ENCODE measurements around the gene ZNF92. TPM values are rescaled to one million over a fixed set of nuclear protein-coding genes. Genes with fewer than 3 reads are reported as not detected.
"Not testable (repeated sequence)": the region's sequence is repeated elsewhere in the genome, so short reads cannot be mapped to it uniquely, and the experiment has no call there.

ZNF92 gene
- total RNA-seq = 17.0 to 19.0 TPM (median 17.3 TPM) in 3 replicates

DNA sequence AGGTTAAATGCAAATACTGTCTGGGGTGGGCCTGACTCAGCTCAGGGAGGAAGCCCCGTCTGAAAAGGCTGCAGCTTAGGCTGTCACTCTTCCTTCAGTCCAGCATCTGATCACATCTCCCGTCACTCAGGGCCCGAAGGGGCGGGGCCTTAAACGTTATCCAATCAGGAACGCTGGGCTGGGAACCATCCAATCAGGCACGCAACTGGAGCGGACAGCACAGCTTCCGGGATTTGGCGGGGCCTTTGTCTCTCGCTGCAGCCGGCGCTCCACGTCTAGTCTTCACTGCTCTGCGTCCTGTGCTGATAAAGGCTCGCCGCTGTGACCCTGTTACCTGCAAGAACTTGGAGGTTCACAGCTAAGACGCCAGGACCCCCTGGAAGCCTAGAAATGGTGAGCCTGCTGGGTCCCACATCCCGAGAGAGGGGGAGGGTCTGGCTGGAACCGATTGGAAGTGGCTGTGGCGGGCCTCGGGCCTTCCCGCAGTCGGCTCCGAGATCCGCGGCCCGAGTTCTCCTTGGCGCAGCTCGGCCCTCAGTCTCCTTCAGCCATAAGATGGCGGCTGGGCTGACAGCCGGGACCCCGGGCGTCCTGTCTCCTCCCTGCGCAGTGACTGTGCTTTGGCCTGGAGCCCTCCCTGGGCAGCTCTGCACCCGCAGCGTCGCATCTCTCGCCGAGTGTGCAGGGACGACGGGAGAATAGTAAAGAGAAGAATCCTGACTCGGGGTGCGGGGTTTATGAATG is at the start of gene ZNF92:
Gene ZNF92 (plus strand): TSS at position 248 of the 744 bp plus-strand sequence. CDS start 143 bp downstream, at position 391.
- Mint-ChIP-seq H3K4me3 (peak within 1 kb of the TSS; percentile 97), H3K27ac (peak within 1 kb of the TSS; percentile 99), H3K27me3 (ENCODE audit: low read depth) (no peaks in the 10 kb centered on the region), H3K36me3 (peaks cover 6% of the 10 kb centered on the region), H3K4me1 (peaks cover 16% of the 10 kb centered on the region), H3K9me3 (no peaks in the 10 kb centered on the region)
- TF ChIP-seq, protein P1, sequence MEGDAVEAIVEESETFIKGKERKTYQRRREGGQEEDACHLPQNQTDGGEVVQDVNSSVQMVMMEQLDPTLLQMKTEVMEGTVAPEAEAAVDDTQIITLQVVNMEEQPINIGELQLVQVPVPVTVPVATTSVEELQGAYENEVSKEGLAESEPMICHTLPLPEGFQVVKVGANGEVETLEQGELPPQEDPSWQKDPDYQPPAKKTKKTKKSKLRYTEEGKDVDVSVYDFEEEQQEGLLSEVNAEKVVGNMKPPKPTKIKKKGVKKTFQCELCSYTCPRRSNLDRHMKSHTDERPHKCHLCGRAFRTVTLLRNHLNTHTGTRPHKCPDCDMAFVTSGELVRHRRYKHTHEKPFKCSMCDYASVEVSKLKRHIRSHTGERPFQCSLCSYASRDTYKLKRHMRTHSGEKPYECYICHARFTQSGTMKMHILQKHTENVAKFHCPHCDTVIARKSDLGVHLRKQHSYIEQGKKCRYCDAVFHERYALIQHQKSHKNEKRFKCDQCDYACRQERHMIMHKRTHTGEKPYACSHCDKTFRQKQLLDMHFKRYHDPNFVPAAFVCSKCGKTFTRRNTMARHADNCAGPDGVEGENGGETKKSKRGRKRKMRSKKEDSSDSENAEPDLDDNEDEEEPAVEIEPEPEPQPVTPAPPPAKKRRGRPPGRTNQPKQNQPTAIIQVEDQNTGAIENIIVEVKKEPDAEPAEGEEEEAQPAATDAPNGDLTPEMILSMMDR (IDR thresholded peaks at IDR 0.05; ENCODE audit: unreplicated experiment) = no peak
- peak; percentile 88 to 96 for DNase-seq (ENCODE audit: low spot score in 2 of 2, unreplicated experiment in 2 of 2)

GRCh38 chr7:65325793-65326432 is 47.7 kb upstream of the ZNF92 start:
- Mint-ChIP-seq H3K4me1 (peaks cover 5% of the 10 kb centered on the region), H3K27me3 (ENCODE audit: low read depth) (no peaks in the 10 kb centered on the region), H3K27ac (no peak overlapping the region), H3K4me3 (no peak overlapping the region), H3K9me3 (peaks cover 5% of the 10 kb centered on the region), H3K36me3 (peaks cover 2% of the 10 kb centered on the region)
- DNase-seq (ENCODE audit: low spot score in 2 of 2, unreplicated experiment in 2 of 2) = no peak
- TF ChIP-seq, protein P1 (IDR thresholded peaks at IDR 0.05; ENCODE audit: unreplicated experiment) = no peak

GRCh38 chr7:65338346-65338745 is 35.3 kb upstream of the ZNF92 start:
- TF ChIP-seq, protein P1 (IDR thresholded peaks at IDR 0.05; ENCODE audit: unreplicated experiment) = no peak
- DNase-seq (ENCODE audit: low spot score in 2 of 2, unreplicated experiment in 2 of 2) = no peak
- Mint-ChIP-seq H3K4me3 (no peak overlapping the region), H3K36me3 (no peaks in the 10 kb centered on the region), H3K27ac (no peak overlapping the region), H3K9me3 (peaks cover 4% of the 10 kb centered on the region), H3K4me1 (no peaks in the 10 kb centered on the region), H3K27me3 (ENCODE audit: low read depth) (no peaks in the 10 kb centered on the region)

DNA sequence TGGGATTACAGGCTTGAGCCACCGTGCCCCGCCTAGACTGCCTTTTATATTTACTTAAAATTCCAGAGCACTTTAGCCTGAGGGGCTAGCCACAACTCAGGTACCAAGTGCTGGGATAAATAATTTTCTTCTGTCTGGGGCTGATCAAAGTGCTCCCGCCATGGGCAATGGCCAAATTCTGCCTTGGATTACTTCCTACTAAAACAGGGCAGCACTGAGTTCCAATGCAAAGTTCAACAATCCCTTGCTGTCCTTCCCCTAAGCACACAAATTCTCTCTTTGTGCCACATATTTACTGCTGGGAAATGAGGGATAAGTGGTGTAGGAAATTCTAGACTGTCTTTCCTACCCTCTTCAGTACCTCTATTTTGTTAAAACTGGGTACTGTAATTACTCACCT is 34.4 kb upstream of the ZNF92 start:
- Mint-ChIP-seq H3K4me3 (no peak overlapping the region), H3K27ac (no peak overlapping the region), H3K36me3 (no peaks in the 10 kb centered on the region), H3K9me3 (peaks cover 4% of the 10 kb centered on the region), H3K4me1 (no peaks in the 10 kb centered on the region), H3K27me3 (ENCODE audit: low read depth) (no peaks in the 10 kb centered on the region)
- DNase-seq (ENCODE audit: low spot score in 2 of 2, unreplicated experiment in 2 of 2) = no peak
- TF ChIP-seq, protein P1 (IDR thresholded peaks at IDR 0.05; ENCODE audit: unreplicated experiment) = no peak

- no peaks in the 10 kb centered on the region for H3K27me3 Mint-ChIP-seq (ENCODE audit: low read depth)
- no peaks in the 10 kb centered on the region for H3K36me3 Mint-ChIP-seq
- DNase-seq (ENCODE audit: low spot score in 2 of 2, unreplicated experiment in 2 of 2) = no peak
- peaks cover 17% of the 10 kb centered on the region for H3K9me3 Mint-ChIP-seq
- TF ChIP-seq, protein P1 (IDR thresholded peaks at IDR 0.05; ENCODE audit: unreplicated experiment) = no peak
- H3K4me3 Mint-ChIP-seq = no peak overlapping the region
- H3K27ac Mint-ChIP-seq = no peak overlapping the region
- no peaks in the 10 kb centered on the region for H3K4me1 Mint-ChIP-seq
Observed at GRCh38 chr7:65342723-65343629, 30.7 kb upstream of the ZNF92 start.

DNA sequence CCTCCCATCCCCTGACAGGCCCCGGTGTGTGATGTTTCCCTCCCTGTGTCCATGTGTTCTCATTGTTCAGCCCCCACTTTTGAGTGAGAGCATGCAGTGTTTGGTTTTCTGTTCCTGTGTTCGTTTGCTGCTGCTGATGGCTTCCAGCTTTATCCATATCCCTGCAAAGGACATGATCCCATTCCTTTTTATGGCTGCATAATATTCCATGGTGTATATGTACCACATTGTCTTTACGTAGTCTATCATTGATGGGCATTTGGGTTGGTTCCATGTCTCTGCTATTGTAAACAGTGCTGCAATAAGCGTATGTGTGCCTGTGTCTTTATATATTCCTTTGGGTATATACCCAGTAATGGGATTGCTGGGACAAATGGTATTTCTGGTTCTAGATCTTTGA is 29.1 kb upstream of the ZNF92 start:
- not testable (repeated sequence) for H3K27ac Mint-ChIP-seq; H3K36me3 Mint-ChIP-seq; H3K4me1 Mint-ChIP-seq; H3K27me3 Mint-ChIP-seq (ENCODE audit: low read depth); DNase-seq (ENCODE audit: low spot score in 2 of 2, unreplicated experiment in 2 of 2); H3K4me3 Mint-ChIP-seq
- H3K9me3 Mint-ChIP-seq = peaks cover 17% of the 10 kb centered on the region

Data from mesothelial cell of epicardium (in vitro differentiated cells).